GM18907 (cell line): ENCODE results near the gene HOXC5.

Source experiments
- ATAC-seq: cut with Tn5 transposase; IDR thresholded peaks from one replicate; pipeline ENCODE4 v1.9.1; 2021; ENCODE audit warnings: mild to moderate bottlenecking, moderate library complexity; ENCODE audit not compliant: unreplicated experiment

HOXC5 gene

DNA sequence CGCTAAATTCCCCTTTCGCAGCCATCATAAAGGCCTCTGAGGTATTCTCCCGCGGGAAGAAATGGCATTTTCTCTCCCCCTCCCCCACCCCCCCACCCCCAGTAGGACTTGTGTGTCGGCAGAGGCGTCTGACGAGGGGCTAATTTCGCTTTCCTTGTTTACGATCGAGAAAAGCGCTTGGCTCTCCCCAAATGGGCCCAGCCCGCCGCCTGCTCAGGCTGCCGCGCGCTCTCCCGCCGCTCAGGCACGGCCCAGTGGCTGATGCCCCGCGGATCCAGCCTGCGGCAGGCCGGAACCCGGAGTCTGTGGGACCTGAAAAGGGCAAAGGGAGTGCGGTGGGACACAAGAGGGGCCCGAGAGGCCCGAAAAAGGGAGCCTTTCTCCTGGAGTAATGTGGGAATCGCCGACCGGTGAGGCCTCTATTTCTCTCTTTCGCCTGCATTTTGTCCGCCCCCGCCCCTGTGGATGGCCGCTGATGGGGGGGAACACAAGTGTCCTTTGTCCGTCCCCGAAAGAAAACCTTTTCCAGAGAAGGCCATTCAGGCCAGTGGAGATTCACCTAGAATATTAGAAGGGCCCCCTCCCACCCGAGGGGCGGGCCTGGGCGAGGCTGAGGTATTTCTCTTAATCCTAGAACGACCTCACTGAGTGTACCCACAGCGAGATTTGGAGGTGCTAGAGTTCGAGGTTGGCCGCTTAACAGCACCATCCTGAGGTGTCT, 13.6 kb upstream of the HOXC5 start:
- ATAC-seq, result no peak

GRCh38 chr12:54019924-54020590, 12.8 kb upstream of the HOXC5 start:
- ATAC-seq, result no peak

GRCh38 chr12:54020591-54021405, 12.1 kb upstream of the HOXC5 start:
- no peak for ATAC-seq

DNA sequence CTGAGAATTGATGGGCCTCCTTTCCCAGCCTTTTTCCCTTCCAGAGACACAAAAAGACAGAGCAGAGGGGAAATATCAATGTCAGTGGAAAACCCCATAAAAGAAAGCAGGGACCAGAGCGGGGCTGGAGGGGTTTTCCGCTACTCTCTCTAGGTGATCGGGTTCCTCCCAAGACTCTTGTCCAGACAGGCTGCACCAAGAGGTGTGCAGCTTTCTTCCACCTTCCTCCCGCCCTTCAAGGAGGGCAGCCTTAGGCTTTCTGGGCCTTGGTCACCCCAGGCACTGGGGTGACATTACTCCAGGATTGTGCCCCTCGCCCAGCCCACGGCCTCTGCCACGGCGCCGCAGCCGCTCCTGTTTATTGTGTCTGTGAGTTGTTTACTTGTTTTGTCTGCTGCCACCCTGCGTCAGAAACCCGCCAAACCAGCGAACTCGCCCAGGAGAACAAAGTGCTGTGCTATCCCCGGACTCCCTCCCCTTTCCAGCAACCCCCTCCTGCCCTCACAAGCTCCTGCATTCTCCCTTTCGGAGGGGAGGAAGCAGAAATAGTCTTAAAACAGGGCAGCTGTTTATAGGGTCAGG, 11.3 kb upstream of the HOXC5 start:
- ATAC-seq, result peak; percentile 33

- no peak for ATAC-seq
Measured at GRCh38 chr12:54022960-54023884, 9.6 kb upstream of the HOXC5 start.

DNA sequence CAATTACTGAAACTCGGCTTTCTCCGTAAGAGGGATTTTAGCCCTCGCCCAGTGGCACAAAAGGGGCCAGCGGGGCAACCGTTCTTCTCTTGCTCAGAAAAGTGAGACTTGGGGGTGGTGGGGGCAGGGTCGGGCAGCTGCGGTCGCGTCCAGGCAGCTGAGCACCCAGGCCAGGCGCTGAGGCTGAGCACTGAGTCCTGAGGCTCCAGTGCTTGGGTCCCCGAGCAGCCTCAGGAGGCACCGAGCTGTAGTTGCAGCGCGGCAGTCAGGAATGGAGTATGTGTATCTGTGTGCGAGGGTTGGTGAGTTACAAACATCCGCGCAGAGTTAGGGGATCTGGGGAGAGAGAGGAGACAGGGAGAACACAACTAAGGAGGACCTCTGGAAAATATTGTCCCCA, 8.7 kb upstream of the HOXC5 start:
- no peak for ATAC-seq

DNA sequence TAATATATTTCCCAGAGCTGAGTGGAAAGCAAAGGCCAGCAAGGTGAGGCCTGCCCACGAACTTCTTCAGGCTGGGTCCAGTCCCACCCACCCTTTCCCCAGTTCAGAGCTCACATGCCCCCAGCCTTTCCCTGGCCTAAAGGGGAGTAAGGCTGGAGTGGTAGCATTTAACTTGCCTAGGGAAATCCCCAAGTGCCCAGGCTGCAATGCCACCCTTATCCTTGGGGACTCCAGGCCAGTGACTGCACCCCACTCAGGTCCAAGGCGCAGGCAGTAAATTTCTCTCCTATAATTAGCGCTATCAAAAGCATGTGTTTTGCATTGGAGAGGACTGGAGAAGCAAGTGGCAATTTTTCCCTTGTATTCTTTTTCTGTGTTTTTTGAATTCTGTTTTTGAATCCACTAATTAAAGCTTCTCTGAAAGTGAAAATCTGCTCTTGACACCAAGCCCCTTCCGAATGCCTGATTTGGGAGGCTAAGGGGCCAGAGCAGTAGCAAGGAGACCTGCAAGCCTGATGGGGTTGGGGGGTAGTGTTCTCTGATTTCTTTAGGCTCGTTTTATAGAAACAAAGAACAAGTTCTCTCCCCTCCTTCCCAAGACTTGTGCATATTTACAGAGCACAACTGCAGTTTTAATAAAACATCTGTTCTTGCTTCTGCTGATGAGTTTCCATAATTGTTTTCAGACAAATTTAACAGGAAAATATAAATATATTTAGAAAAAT, 8.1 kb upstream of the HOXC5 start:
- no peak for ATAC-seq

GRCh38 chr12:54025499-54026405, 7.1 kb upstream of the HOXC5 start:
- no peak for ATAC-seq

- no peak for ATAC-seq
Measured at GRCh38 chr12:54026640-54027441, 6.0 kb upstream of the HOXC5 start.

DNA sequence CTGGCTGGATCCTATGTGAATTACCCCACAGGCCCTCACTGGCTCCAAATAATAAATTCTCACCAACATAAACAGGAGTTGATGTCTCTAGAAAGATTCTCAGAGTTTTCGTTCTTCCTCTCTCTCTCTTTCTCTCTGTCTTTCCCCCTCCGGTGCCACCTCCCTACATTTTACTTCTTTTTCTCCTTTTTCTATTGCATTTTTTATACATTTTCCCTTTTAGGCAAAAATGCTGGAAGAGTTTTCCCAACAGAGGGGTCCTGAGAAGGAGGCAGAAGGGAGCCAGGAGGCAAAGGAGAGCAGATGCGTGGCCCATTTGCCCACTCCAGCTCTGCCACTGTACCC, 5.4 kb upstream of the HOXC5 start:
- ATAC-seq, result no peak

- ATAC-seq, result no peak
Measured at GRCh38 chr12:54028314-54029201, 4.3 kb upstream of the HOXC5 start, which contains the start of gene HOXC6. Gene HOXC6, plus strand, starts transcription at chr12:54028440. Its CDS starts 82 bp downstream, at chr12:54028522.

- no peak for ATAC-seq
Measured at GRCh38 chr12:54029529-54030441, 3.1 kb upstream of the HOXC5 start.

DNA sequence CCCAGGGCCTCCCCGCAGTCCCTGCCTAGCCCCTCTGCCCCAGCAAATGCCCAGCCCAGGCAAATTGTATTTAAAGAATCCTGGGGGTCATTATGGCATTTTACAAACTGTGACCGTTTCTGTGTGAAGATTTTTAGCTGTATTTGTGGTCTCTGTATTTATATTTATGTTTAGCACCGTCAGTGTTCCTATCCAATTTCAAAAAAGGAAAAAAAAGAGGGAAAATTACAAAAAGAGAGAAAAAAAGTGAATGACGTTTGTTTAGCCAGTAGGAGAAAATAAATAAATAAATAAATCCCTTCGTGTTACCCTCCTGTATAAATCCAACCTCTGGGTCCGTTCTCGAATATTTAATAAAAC, 2.4 kb upstream of the HOXC5 start:
- no peak for ATAC-seq

DNA sequence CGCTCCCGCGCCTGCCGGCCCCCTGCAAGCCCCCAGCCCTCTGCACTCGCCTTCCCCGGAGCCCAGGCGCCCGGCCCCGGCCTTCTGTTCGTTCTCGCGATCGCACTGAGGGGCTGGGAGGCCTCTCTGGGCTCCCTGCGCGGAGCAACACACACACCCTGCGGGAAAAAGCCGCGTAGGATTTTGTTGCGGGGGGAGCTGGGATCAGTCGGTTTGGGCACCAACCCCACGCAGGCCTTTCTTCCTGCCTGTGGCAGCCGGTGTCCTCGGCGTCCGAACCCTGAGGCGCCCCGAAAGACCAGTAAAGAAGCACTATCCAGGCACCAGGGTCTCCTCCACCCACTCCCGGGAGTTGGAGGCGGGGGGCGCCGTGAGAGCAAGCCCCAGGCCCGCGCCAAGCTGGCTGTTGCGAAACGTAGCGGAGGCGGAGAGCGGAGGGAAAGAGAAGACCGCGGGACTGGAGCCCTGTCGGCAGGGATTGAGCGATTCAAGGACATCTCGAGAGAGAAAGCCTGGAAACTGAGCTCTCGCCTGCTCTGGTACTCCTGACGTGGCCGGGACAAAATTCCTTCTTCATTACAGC, 1.9 kb upstream of the HOXC5 start:
- ATAC-seq, result no peak

DNA sequence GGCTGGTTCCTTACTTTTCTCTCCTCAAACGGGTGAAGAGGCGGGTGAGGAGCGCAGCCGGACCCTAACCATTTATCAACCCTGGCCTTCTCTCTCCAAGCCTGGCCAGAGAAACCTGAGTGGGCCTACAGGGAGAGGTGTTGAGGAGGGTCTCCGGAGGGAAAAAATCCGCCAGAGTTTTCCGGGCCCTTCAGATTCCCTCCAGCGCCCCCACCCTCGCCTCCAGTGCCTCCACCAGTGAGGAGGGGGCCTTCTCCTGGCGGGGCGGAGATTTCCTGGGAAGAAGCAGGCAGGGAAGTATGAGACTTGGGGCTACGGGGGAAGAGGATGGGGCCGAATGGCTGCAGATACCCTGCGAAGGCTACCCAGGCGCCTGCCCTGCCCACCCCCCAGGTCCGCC, 1.4 kb upstream of the HOXC5 start:
- no peak for ATAC-seq
